Esophagus squamous epithelium (tissue), 4 donors: ENCODE measurements around the gene NRCAM.

Experiments used
- CTCF ChIP-seq, 6 experiments: fragments of 450-650 bp in 4 of 6; fragments of 200-600 bp in 2 of 6; sonication (generic) in 2 of 6; IDR thresholded peaks; one replicate each; pipeline ENCODE4 v1.5.1; 2016 to 2019; ENCODE audit warnings: antibody characterized with exemption in 6 of 6, mild to moderate bottlenecking in 4 of 6, moderate library complexity in 4 of 6
- POLR2A ChIP-seq, 4 donors: fragments of 450-650 bp; IDR thresholded peaks; one replicate each; pipeline ENCODE4 v1.6.1; 2017; ENCODE audit warnings: antibody characterized with exemption in 4 of 4, mild to moderate bottlenecking in 4 of 4, moderate library complexity in 3 of 4

- no peak for TF ChIP-seq CTCF (IDR thresholded peaks at IDR 0.05)
- TF ChIP-seq POLR2A (IDR thresholded peaks at IDR 0.05) = no peak
These were observed 152.9 kb downstream of the NRCAM start for GRCh38 chr7:108303332-108303731.
